ENCODE data around the gene TENM4. TPM values are rescaled to one million over a fixed set of nuclear protein-coding genes. Genes with fewer than 3 reads are reported as not detected.

The TENM4 gene
- total RNA-seq, 4 donors from 2014 or later: 7.7 to 39.3 (median 16.1) TPM

- Histone ChIP-seq H3K27me3 (peaks cover 0 to 38% (median 0%) of the 10 kb centered on the region in 4 donors), H3K4me1 (no peaks in the 10 kb centered on the region), H3K36me3 (peaks cover 0 to 63% (median 0%) of the 10 kb centered on the region in 3 donors), H3K9me3 (no peaks in the 10 kb centered on the region), H3K4me3 (no peak overlapping the region), H3K27ac (no peak overlapping the region)
- no peak for TF ChIP-seq POLR2A (IDR thresholded peaks at IDR 0.05)
- TF ChIP-seq CTCF (IDR thresholded peaks at IDR 0.05): no peak
- 87 to 93% methylated on average over 5 of the region's 5 CpGs for WGBS, 2 donors
- no peak for DNase-seq
- intact Hi-C loops (cut with DNase I): no loop called here
Observed at GRCh38 chr11:78725200-78725599, 715.6 kb downstream of the TENM4 start.

GRCh38 chr11:78722786-78723185, 718.0 kb downstream of the TENM4 start:
- DNase-seq: no peak
- Histone ChIP-seq H3K4me3 (no peak overlapping the region), H3K27ac (no peak overlapping the region), H3K36me3 (peaks cover 0 to 45% (median 0%) of the 10 kb centered on the region in 3 donors), H3K4me1 (no peaks in the 10 kb centered on the region), H3K9me3 (no peaks in the 10 kb centered on the region), H3K27me3 (peaks cover 0 to 15% (median 0%) of the 10 kb centered on the region in 4 donors)
- TF ChIP-seq POLR2A (IDR thresholded peaks at IDR 0.05) (no peak), CTCF (IDR thresholded peaks at IDR 0.05) (no peak)
- intact Hi-C loops (cut with DNase I): no loop called here
- 98% methylated on average over 4 to 5 of the region's 5 CpGs for WGBS, 2 donors

- Histone ChIP-seq H3K4me1 (no peaks in the 10 kb centered on the region), H3K4me3 (no peak overlapping the region), H3K9me3 (no peaks in the 10 kb centered on the region), H3K27ac (no peak overlapping the region), H3K27me3 (peaks cover 0 to 8% (median 0%) of the 10 kb centered on the region in 4 donors), H3K36me3 (peaks cover 0 to 32% (median 0%) of the 10 kb centered on the region in 3 donors)
- TF ChIP-seq CTCF (IDR thresholded peaks at IDR 0.05) (no peak), POLR2A (IDR thresholded peaks at IDR 0.05) (no peak)
- DNase-seq: no peak
- intact Hi-C loops (cut with DNase I): no loop called here
Observed at GRCh38 chr11:78720281-78720989, 720.4 kb downstream of the TENM4 start.

- DNase-seq: no peak
- intact Hi-C loops (cut with DNase I): no loop called here
- TF ChIP-seq CTCF (IDR thresholded peaks at IDR 0.05) (no peak), POLR2A (IDR thresholded peaks at IDR 0.05) (no peak)
- H3K27me3 ChIP-seq: peaks cover 0 to 4% (median 0%) of the 10 kb centered on the region in 4 donors
- H3K4me3 ChIP-seq: no peak overlapping the region
- H3K27ac ChIP-seq: no peak overlapping the region
- H3K36me3 ChIP-seq: peaks cover 0 to 13% (median 0%) of the 10 kb centered on the region in 3 donors
- H3K4me1 ChIP-seq: peaks cover 0 to 13% (median 0%) of the 10 kb centered on the region in 3 donors
- H3K9me3 ChIP-seq: no peaks in the 10 kb centered on the region
Observed at GRCh38 chr11:78717041-78717440, 723.8 kb downstream of the TENM4 start.

GRCh38 chr11:78715639-78716311, 725.1 kb downstream of the TENM4 start:
- intact Hi-C loops (cut with DNase I): no loop called here
- Histone ChIP-seq H3K9me3 (no peaks in the 10 kb centered on the region), H3K4me3 (no peak overlapping the region), H3K27me3 (no peaks in the 10 kb centered on the region), H3K27ac (no peak overlapping the region), H3K36me3 (peaks cover 0 to 1% (median 0%) of the 10 kb centered on the region in 3 donors), H3K4me1 (peaks cover 0 to 13% (median 0%) of the 10 kb centered on the region in 3 donors)
- TF ChIP-seq POLR2A (IDR thresholded peaks at IDR 0.05) (no peak), CTCF (IDR thresholded peaks at IDR 0.05) (peak in 5 of 6 experiments; percentile 43 to 71 (median 50))
- WGBS, 2 donors: 42 to 58% methylated on average over 8 of the region's 8 CpGs
- no peak for DNase-seq
